ENCODE results near the gene SPATC1L. TPM values are rescaled to one million over a fixed set of nuclear protein-coding genes. Genes with fewer than 3 reads are reported as not detected.
A peak's percentile ranks its signal among the peaks of the same experiment; 100 is the strongest.

Gene SPATC1L
- total RNA-seq, 6 donors from 2014 or later, result 0.91 to 22.0 (median 7.2) TPM

DNA sequence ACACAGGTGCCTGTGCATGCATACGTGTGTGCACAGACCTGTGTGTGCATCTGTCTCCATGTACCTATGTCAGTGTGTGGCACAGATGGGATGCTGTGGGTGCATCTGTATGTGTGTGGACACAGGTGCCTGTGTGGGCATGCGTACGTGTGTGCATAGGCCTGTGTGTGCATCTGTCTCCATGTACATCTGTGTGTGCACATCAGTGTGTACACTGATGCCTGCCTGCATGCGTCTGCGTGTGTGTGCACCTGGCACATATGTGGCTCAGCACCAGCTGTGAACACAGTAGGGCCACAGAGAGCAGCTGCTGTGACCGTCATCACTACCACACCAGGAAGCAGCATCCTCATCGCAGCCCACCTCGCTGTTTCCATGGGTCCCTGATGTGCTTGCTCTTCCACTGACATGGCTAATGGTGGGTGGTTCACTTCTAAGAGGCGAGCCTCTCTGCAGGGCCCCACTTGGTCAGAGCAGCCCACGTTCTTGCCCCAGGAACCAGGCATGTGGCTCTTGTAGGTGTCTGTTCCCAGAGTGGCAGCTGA is 9.6 kb upstream of the SPATC1L start:
- 88 to 93% methylated on average over 10 of the region's 10 CpGs for WGBS, 2 donors
- Histone ChIP-seq H3K27ac (no peak overlapping the region), H3K27me3 (no peaks in the 10 kb centered on the region), H3K4me1 (peaks cover 8 to 24% (median 12%) of the 10 kb centered on the region in 4 donors), H3K4me3 (no peak overlapping the region), H3K9me3 (no peaks in the 10 kb centered on the region), H3K36me3 (peaks cover 23 to 91% (median 70%) of the 10 kb centered on the region in 4 donors)
- no peak for DNase-seq
- ATAC-seq (ENCODE audit: low FRiP score in 2 of 2), result no peak
- TF ChIP-seq POLR2AphosphoS5 (IDR thresholded peaks at IDR 0.05) (no peak), EP300 (IDR thresholded peaks at IDR 0.05) (no peak)
- TF ChIP-seq, protein P1, sequence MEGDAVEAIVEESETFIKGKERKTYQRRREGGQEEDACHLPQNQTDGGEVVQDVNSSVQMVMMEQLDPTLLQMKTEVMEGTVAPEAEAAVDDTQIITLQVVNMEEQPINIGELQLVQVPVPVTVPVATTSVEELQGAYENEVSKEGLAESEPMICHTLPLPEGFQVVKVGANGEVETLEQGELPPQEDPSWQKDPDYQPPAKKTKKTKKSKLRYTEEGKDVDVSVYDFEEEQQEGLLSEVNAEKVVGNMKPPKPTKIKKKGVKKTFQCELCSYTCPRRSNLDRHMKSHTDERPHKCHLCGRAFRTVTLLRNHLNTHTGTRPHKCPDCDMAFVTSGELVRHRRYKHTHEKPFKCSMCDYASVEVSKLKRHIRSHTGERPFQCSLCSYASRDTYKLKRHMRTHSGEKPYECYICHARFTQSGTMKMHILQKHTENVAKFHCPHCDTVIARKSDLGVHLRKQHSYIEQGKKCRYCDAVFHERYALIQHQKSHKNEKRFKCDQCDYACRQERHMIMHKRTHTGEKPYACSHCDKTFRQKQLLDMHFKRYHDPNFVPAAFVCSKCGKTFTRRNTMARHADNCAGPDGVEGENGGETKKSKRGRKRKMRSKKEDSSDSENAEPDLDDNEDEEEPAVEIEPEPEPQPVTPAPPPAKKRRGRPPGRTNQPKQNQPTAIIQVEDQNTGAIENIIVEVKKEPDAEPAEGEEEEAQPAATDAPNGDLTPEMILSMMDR (IDR thresholded peaks at IDR 0.05), result no peak

DNA sequence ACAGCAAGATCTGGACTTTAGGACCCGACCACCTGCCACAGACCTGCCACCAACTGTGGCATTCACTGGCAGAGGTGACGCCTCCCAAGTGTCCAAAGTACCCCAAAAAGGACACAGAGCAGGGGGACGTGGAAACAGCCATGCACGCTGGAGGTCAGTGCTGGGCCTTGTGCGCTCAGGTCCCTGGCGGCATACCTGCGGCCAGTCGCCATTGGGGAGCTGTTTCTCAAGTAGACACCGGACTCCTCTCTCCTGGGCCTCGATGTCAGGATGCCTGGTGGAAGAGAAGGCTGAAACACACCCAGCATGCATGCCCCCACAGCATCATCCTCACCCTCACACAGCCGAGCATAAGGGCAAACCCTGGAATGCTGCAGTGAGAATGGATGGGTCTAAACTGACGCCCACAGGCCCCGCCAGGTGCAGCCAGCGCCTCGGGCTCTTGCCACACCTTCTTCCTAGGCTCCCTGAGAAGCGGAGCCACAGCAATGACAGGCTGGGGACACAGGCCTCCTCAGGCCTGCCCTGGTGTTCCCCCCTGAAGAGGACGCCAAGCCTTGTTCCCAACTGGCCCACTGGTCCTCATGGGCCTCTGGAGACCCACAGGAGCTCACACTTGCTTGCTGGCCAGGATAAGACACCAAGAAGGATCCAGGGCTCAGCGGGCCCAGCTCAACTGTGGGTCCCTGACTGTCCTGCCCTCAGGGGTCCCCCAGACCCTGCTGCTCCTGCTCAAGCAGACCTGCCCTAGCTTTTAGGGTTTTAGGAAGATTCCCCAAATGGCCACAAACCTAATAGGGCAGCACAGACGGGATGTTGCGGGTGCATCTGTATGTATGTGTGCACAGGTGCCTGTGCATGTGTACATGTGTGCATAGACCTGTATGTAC is 7.7 kb upstream of the SPATC1L start:
- H3K36me3 ChIP-seq, result peaks cover 23 to 74% (median 60%) of the 10 kb centered on the region in 4 donors
- H3K27me3 ChIP-seq, result no peaks in the 10 kb centered on the region
- DNase-seq (no peak), ATAC-seq (ENCODE audit: low FRiP score in 2 of 2) (no peak)
- H3K27ac ChIP-seq, result peak overlapping the region in 1 of 4 donors; percentile 90
- H3K9me3 ChIP-seq, result no peaks in the 10 kb centered on the region
- TF ChIP-seq, protein P1 (IDR thresholded peaks at IDR 0.05), result no peak
- TF ChIP-seq POLR2A (IDR thresholded peaks at IDR 0.05) (no peak), POLR2AphosphoS5 (IDR thresholded peaks at IDR 0.05) (no peak)
- 92 to 97% methylated on average over 15 to 19 of the region's 20 CpGs for WGBS, 2 donors
- peaks cover 8 to 30% (median 20%) of the 10 kb centered on the region in 4 donors for H3K4me1 ChIP-seq
- H3K4me3 ChIP-seq, result no peak overlapping the region

DNA sequence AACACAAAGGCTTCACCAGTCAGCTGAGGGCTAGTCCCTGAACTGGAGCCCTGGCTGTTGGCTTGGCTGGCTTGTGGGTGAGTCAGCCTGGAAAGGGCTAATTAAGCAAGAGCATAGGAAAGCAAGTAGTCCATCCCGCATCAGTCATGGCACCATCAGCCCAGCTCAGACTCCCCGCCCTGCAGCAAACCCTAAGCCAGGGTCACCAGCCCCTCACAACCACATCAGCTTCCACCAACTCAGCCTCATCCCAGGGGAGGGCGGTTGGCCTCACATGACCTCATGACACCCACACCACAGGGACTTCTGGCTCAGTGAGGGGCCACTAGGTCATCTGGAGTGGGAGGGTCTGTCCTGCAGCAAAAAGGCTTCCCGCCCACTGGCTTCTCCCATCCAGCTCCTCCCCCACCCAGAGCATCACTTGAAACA is 7.0 kb upstream of the SPATC1L start:
- Histone ChIP-seq H3K27me3 (no peaks in the 10 kb centered on the region), H3K9me3 (no peaks in the 10 kb centered on the region), H3K36me3 (peaks cover 23 to 68% (median 54%) of the 10 kb centered on the region in 4 donors), H3K4me1 (peaks cover 8 to 30% (median 20%) of the 10 kb centered on the region in 4 donors), H3K27ac (peak overlapping the region in 2 of 4 donors; percentile 90), H3K4me3 (no peak overlapping the region)
- 92 to 96% methylated on average over 3 to 4 of the region's 4 CpGs for whole genome bisulfite sequencing, 2 donors
- ATAC-seq (ENCODE audit: low FRiP score in 2 of 2) (peak in 1 of 2 donors; percentile 76), DNase-seq (no peak)
- TF ChIP-seq, protein P1 (IDR thresholded peaks at IDR 0.05), result no peak
- TF ChIP-seq POLR2AphosphoS5 (IDR thresholded peaks at IDR 0.05), result no peak

DNA sequence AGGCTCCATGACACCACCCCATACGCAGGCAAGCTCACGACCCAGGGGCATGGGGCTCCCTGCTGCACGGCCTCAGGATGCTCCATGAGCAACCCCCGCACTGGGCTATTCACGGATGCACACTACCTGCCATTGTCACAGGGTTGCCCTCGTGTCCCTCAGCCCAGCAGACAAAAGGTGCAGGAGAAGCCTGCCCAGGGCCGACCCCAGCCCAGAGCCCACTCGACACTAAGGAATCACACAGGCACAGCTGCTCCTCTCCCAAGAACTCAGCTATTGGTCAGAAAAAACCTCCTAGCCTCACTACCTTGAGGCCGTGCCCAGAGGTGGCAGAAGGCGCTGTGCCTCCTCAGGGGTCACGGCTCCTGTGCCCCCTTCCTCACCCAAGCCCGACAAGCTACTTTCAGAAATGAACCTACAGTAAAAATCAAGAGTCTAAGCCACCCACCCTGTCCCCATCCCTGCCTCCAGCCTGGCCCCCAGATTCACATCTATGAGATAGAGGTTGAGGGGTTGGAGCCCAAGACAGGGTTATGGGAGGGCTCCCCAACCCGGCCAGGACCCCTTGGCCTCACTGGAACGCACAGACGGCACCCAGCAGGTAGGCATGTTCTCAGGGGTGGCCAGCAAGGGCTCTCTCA is 6.4 kb upstream of the SPATC1L start:
- H3K9me3 ChIP-seq, result no peaks in the 10 kb centered on the region
- H3K4me1 ChIP-seq, result peaks cover 8 to 32% (median 20%) of the 10 kb centered on the region in 4 donors
- 96 to 98% methylated on average over 3 to 15 of the region's 15 CpGs for WGBS, 2 donors
- ATAC-seq (ENCODE audit: low FRiP score in 2 of 2) (peak in 1 of 2 donors; percentile 9), DNase-seq (no peak)
- no peaks in the 10 kb centered on the region for H3K27me3 ChIP-seq
- peak overlapping the region in 3 of 4 donors; percentile 83 to 90 (median 90) for H3K27ac ChIP-seq
- TF ChIP-seq, protein P1 (IDR thresholded peaks at IDR 0.05), result no peak
- TF ChIP-seq POLR2AphosphoS5 (IDR thresholded peaks at IDR 0.05) (no peak), EP300 (IDR thresholded peaks at IDR 0.05) (no peak), POLR2A (IDR thresholded peaks at IDR 0.05) (no peak)
- H3K36me3 ChIP-seq, result peaks cover 17 to 61% (median 47%) of the 10 kb centered on the region in 4 donors
- no peak overlapping the region for H3K4me3 ChIP-seq

Data from upper lobe of left lung (tissue), 6 donors.